Ectodermal cell (in vitro differentiated cells): ENCODE results near the gene PRICKLE1.
A peak's percentile ranks its signal among the peaks of the same experiment; 100 is the strongest.

Experiments
- H3K27ac ChIP-seq: 2 replicates; pipeline ENCODE4 v1.7.0; 2013; ENCODE audit warnings: mild to moderate bottlenecking, low read depth, low read length; ENCODE audit not compliant: insufficient read depth, poor library complexity, severe bottlenecking
- H3K27me3 ChIP-seq: 2 replicates; pipeline ENCODE4 v1.7.0; 2013; ENCODE audit warnings: mild to moderate bottlenecking, low read length; ENCODE audit not compliant: insufficient read depth, control insufficient read depth, poor library complexity, severe bottlenecking
- H3K36me3 ChIP-seq: one replicate; pipeline ENCODE4 v1.7.0; 2013; ENCODE audit warnings: low read length; ENCODE audit not compliant: control insufficient read depth, insufficient read depth
- H3K4me1 ChIP-seq: one replicate; pipeline ENCODE4 v1.7.0; 2013; ENCODE audit warnings: low read length; ENCODE audit not compliant: control insufficient read depth, insufficient read depth
- H3K4me3 ChIP-seq: 2 replicates; pipeline ENCODE4 v1.7.0; 2013; ENCODE audit warnings: low read depth, low read length, control low read depth; ENCODE audit not compliant: insufficient read depth
- H3K9me3 ChIP-seq: 2 replicates; pipeline ENCODE4 v1.7.0; 2013; ENCODE audit warnings: mild to moderate bottlenecking, low read length, moderate library complexity; ENCODE audit not compliant: control insufficient read depth
- WGBS, 2 experiments: methylation state at CpG; one replicate each; pipeline ENCODE4 v1.1.7; 2013; ENCODE audit warnings: missing lambda C conversion rate in 2 of 2; 5-methylcytosine and 5-hydroxymethylcytosine counted together

Gene PRICKLE1

GRCh38 chr12:42446761-42447160 is 142.8 kb downstream of the PRICKLE1 start:
- peak overlapping the region; percentile 19 for H3K27ac ChIP-seq
- peaks cover 6% of the 10 kb centered on the region for H3K4me1 ChIP-seq
- no peaks in the 10 kb centered on the region for H3K27me3 ChIP-seq
- H3K9me3 ChIP-seq: no peaks in the 10 kb centered on the region
- H3K4me3 ChIP-seq: no peak overlapping the region
- 34 to 52% methylated on average over 5 of the region's 6 CpGs for WGBS, 2 experiments
- H3K36me3 ChIP-seq: peaks cover 26% of the 10 kb centered on the region

DNA sequence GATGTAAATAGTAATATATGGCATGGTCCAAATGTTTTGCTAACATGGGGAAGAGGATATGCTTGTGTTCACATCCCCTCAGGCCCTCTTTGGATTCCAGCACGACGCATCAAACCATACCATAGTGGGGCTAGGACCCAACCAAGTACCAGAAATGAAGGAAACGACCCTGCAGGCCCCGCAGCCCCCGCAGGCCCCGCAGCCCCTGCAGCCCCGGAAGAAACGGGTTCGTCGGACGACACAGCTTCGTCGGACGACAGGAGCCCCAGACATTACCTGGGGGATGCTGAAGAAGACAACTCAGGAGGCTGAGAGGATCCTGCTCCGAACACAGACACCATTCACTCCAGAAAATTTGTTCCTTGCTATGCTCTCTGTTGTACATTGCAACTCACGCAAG is 143.7 kb downstream of the PRICKLE1 start:
- H3K27ac ChIP-seq: no peak overlapping the region
- H3K4me3 ChIP-seq: no peak overlapping the region
- H3K4me1 ChIP-seq: peaks cover 6% of the 10 kb centered on the region
- peaks cover 22% of the 10 kb centered on the region for H3K36me3 ChIP-seq
- H3K27me3 ChIP-seq: no peaks in the 10 kb centered on the region
- H3K9me3 ChIP-seq: no peaks in the 10 kb centered on the region
- 91 to 94% methylated on average over 16 of the region's 16 CpGs for WGBS, 2 experiments

DNA sequence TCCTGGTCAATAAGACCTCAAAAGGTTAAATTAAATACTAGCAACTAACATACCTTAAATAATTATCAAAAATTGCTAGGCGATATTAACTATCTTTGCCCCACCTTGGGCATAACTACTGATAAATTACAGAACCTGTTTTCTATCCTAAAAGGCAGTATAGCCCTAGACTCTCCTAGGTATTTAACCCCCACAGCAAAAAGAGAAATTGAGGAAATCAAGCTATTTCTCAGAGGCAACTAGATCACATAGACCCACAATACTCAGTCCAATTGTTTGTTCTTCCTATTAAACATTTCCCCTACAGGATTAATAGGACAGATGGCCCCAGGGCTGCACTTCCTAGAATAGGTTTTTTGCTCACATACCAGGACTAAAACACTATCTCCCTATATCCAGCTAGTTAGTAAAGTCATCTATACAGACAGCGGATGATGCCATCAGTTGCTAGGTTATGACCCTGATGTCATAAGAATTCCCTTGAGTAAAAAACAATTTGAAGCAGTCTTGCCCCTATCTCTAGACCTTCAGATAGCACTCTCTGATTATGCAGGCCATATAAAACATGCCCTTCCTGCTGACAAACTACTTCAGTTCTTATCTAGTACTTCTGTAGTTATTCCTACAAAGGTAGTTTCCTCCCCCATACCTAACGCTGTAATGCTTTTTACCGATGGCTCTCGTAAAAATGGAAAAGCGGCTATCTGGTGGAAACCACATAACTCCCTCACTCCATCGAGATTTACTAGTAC is 145.2 kb downstream of the PRICKLE1 start:
- Histone ChIP-seq H3K9me3 (no peaks in the 10 kb centered on the region), H3K4me1 (peaks cover 6% of the 10 kb centered on the region), H3K27ac (no peak overlapping the region), H3K4me3 (no peak overlapping the region), H3K36me3 (peaks cover 22% of the 10 kb centered on the region), H3K27me3 (no peaks in the 10 kb centered on the region)
- WGBS, 2 experiments: 94 to 97% methylated on average over 7 of the region's 7 CpGs

DNA sequence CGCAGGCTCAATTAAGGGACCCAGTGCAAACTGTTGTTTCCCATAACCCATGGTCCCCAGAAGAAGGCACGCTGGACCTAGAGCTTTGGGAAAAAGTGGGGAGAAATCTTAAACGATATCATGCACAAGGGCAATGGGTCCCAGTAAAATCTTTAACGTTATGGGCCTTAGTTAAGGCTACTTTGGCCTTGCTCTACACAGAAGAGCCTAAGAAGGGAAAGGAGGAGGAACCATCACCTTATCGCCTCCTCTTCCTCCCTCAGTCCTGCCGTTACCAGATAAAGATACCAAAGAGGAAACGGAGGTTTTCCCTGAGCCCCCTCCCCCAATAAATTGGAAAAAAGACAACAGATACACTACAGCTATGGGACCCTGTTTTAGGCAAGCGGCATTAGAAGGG is 146.7 kb downstream of the PRICKLE1 start:
- 92 to 93% methylated on average over 8 of the region's 8 CpGs for WGBS, 2 experiments
- H3K27me3 ChIP-seq: no peaks in the 10 kb centered on the region
- no peak overlapping the region for H3K27ac ChIP-seq
- no peaks in the 10 kb centered on the region for H3K9me3 ChIP-seq
- H3K4me3 ChIP-seq: no peak overlapping the region
- peaks cover 18% of the 10 kb centered on the region for H3K36me3 ChIP-seq
- peaks cover 6% of the 10 kb centered on the region for H3K4me1 ChIP-seq

- WGBS, 2 experiments: 86 to 88% methylated on average over 19 of the region's 19 CpGs
- no peaks in the 10 kb centered on the region for H3K9me3 ChIP-seq
- peaks cover 18% of the 10 kb centered on the region for H3K36me3 ChIP-seq
- no peaks in the 10 kb centered on the region for H3K27me3 ChIP-seq
- no peak overlapping the region for H3K27ac ChIP-seq
- H3K4me1 ChIP-seq: peaks cover 4% of the 10 kb centered on the region
- H3K4me3 ChIP-seq: no peak overlapping the region
Observed at GRCh38 chr12:42442311-42442759, 147.2 kb downstream of the PRICKLE1 start.

GRCh38 chr12:42440608-42441007 is 148.9 kb downstream of the PRICKLE1 start:
- WGBS, 2 experiments: 93 to 95% methylated on average over 11 of the region's 11 CpGs
- H3K36me3 ChIP-seq: peaks cover 18% of the 10 kb centered on the region

DNA sequence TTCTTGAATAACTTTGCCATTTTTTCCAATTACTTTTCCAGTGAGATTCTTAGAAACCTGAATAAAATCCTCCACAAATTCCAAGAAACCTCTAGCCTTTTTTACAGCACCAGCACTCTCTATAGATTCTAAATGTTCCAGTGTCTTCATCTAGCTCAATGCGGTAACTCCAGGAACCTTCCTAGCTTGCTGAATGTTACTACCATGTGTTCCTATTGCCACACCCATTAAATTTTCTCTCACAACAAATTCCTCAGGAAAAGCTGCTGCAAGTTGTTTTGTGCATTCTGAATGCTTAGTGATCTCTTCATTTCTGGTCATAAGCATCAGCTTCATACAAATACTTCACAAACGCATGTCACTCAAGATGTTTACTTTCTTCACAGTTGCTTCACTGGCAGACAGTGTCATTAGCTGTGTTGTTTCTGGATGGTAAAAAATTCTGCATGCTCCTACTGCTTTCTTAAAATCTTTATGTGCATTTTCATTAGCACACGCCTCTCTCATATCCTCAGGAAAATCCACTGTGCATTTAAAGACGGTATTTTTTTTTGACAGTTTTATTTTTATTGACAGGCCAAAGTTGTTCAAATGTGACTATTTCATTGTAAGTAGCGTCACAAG is 156.9 kb downstream of the PRICKLE1 start:
- Histone ChIP-seq H3K36me3 (no peaks in the 10 kb centered on the region), H3K27ac (no peak overlapping the region), H3K27me3 (no peaks in the 10 kb centered on the region), H3K4me1 (no peaks in the 10 kb centered on the region), H3K4me3 (no peak overlapping the region), H3K9me3 (no peaks in the 10 kb centered on the region)
- WGBS, 2 experiments: 95 to 100% methylated on average over 3 to 5 of the region's 5 CpGs

More at GRCh38 chr12:42440608-42441007, 148.9 kb downstream of the PRICKLE1 start:
- Histone ChIP-seq H3K27ac (no peak overlapping the region), H3K4me3 (no peak overlapping the region), H3K27me3 (no peaks in the 10 kb centered on the region), H3K4me1 (no peaks in the 10 kb centered on the region), H3K9me3 (no peaks in the 10 kb centered on the region)

DNA sequence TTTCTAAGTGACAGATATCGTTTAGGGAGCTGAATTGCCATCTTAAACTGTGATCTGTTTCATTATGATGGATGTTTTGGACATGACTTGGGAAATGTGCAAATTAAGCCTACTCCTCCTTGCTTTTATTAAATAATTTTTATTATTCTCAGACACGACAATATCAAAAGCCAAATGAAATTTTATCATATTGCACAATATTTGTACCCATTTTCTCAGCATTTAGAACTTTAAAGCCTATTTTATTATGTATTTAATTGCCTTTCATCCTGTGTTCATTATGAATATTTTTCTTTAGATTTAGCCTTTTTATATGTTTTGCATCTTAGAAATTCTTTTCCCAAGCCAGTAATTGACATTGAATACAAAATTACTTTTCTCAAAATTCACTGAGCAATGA is 160.7 kb downstream of the PRICKLE1 start:
- Histone ChIP-seq H3K36me3 (no peaks in the 10 kb centered on the region), H3K27ac (no peak overlapping the region), H3K4me1 (no peaks in the 10 kb centered on the region), H3K9me3 (no peaks in the 10 kb centered on the region), H3K4me3 (no peak overlapping the region), H3K27me3 (no peaks in the 10 kb centered on the region)
- WGBS, 2 experiments: 83 to 93% methylated on average over 1 to 2 of the region's 2 CpGs

- Histone ChIP-seq H3K9me3 (no peaks in the 10 kb centered on the region), H3K4me3 (no peak overlapping the region), H3K36me3 (no peaks in the 10 kb centered on the region), H3K4me1 (no peaks in the 10 kb centered on the region), H3K27ac (no peak overlapping the region), H3K27me3 (no peaks in the 10 kb centered on the region)
- 68 to 70% methylated on average over 6 of the region's 6 CpGs for WGBS, 2 experiments
Observed at GRCh38 chr12:42426746-42427145, 162.8 kb downstream of the PRICKLE1 start.

DNA sequence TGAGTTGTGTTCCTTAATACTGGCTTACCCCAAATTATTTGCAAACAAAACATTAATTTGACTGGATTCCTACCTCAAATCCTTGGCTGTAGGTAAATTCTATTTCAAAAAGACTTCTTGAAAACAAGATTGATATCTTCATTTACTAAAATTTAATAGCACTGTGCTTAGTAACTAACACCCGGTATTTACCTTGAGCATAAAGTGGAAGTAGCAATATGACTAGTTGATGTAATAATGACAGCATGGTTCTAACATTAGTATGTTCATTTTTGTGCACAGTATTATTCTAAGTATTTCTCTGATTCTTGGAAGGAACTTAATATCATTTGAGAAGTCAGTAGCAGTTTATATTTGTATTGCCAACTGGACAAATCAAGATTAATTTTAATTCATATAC is 166.8 kb downstream of the PRICKLE1 start:
- H3K36me3 ChIP-seq: no peaks in the 10 kb centered on the region
- H3K27ac ChIP-seq: no peak overlapping the region
- WGBS, 2 experiments: 100% methylated on average over 1 of the region's 1 CpG; no CpG with 5 or more reads in 1 of the 2 experiments
- no peaks in the 10 kb centered on the region for H3K4me1 ChIP-seq
- H3K27me3 ChIP-seq: no peaks in the 10 kb centered on the region
- no peak overlapping the region for H3K4me3 ChIP-seq
- H3K9me3 ChIP-seq: no peaks in the 10 kb centered on the region
